ENCODE data around the gene BLOC1S1.

DNA sequence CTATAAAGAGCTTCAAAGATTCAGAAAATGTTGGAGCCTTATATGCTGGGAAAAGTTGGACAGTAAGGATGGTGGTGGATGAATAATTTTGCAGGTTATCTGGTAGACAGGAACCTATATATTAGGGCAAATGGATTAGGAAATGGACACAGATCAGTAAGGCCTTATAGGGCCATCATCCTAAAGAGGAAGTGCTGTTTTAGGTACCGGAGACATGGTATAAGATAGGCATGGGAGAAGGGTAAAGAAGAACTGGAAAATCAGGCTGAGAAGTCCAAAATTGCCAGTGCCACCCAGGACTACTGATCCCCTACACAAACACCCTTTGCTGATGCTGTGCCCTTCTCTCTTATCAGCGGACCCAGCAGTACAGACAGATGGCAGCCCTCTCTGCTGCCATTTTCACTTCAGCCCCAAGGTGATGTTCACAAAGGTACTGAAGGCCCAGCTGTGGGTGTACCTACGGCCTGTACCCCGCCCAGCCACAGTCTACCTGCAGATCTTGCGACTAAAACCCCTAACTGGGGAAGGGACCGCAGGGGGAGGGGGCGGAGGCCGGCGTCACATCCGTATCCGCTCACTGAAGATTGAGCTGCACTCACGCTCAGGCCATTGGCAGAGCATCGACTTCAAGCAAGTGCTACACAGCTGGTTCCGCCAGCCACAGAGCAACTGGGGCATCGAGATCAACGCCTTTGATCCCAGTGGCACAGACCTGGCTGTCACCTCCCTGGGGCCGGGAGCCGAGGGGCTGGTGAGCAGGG, 32.6 kb downstream of the BLOC1S1 start:
- TF ChIP-seq POLR2AphosphoS5 (IDR thresholded peaks at IDR 0.05) (no peak), POLR2A (IDR thresholded peaks at IDR 0.05) (no peak), EP300 (IDR thresholded peaks at IDR 0.05) (no peak)
- TF ChIP-seq, protein P1, sequence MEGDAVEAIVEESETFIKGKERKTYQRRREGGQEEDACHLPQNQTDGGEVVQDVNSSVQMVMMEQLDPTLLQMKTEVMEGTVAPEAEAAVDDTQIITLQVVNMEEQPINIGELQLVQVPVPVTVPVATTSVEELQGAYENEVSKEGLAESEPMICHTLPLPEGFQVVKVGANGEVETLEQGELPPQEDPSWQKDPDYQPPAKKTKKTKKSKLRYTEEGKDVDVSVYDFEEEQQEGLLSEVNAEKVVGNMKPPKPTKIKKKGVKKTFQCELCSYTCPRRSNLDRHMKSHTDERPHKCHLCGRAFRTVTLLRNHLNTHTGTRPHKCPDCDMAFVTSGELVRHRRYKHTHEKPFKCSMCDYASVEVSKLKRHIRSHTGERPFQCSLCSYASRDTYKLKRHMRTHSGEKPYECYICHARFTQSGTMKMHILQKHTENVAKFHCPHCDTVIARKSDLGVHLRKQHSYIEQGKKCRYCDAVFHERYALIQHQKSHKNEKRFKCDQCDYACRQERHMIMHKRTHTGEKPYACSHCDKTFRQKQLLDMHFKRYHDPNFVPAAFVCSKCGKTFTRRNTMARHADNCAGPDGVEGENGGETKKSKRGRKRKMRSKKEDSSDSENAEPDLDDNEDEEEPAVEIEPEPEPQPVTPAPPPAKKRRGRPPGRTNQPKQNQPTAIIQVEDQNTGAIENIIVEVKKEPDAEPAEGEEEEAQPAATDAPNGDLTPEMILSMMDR (IDR thresholded peaks at IDR 0.05) = no peak

All from sigmoid colon (tissue), 4 donors.